GM23338 (cell line): Measurements from ENCODE around the gene IL16. TPM values are rescaled to one million over a fixed set of nuclear protein-coding genes. Genes with fewer than 3 reads are reported as not detected.

ENCODE experiments used
- ATAC-seq: fragments of 200-7000 bp; cut with Tn5 transposase; 3 replicates; pipeline ENCODE4 v1.9.1; 2020
- DNase-seq: peaks from one replicate; pipeline ENCODE4 v3.0.0-alpha.2; 2015; ENCODE audit warnings: low spot score
- H2AFZ ChIP-seq: fragments of 200-600 bp; sonication (generic); 2 replicates; pipeline ENCODE4 v1.8.0; 2016; ENCODE audit warnings: antibody characterized with exemption, mild to moderate bottlenecking, moderate library complexity
- H3F3A ChIP-seq: fragments of 200-600 bp; sonication (generic); replicated peaks from 2 replicates; pipeline ENCODE4 v1.8.0; 2017; ENCODE audit warnings: antibody characterized with exemption, mixed run types, low read depth
- H3K27ac ChIP-seq: fragments of 200-600 bp; sonication (generic); 2 replicates; pipeline ENCODE4 v1.6.1; 2016; ENCODE audit warnings: low read depth
- H3K27me3 ChIP-seq: fragments of 200-600 bp; sonication (generic); 2 replicates; pipeline ENCODE4 v1.8.0; 2016; ENCODE audit warnings: mild to moderate bottlenecking, mixed run types, moderate library complexity; ENCODE audit not compliant: insufficient read depth
- H3K36me3 ChIP-seq: fragments of 200-600 bp; sonication (generic); 2 replicates; pipeline ENCODE4 v1.8.0; 2016; ENCODE audit warnings: mild to moderate bottlenecking; ENCODE audit not compliant: insufficient read depth
- H3K4me1 ChIP-seq: fragments of 200-600 bp; sonication (generic); 2 replicates; pipeline ENCODE4 v1.8.0; 2016; ENCODE audit warnings: mild to moderate bottlenecking, moderate library complexity; ENCODE audit not compliant: insufficient read depth
- H3K4me2 ChIP-seq: fragments of 200-600 bp; sonication (generic); 2 replicates; pipeline ENCODE4 v1.7.1; 2017; ENCODE audit warnings: mixed run types
- H3K4me3 ChIP-seq: fragments of 200-600 bp; sonication (generic); 2 replicates; pipeline ENCODE4 v1.6.1; 2016; ENCODE audit warnings: mixed run types
- H3K79me2 ChIP-seq: fragments of 200-600 bp; sonication (generic); replicated peaks from 2 replicates; pipeline ENCODE4 v1.8.0; 2017; ENCODE audit warnings: mild to moderate bottlenecking; ENCODE audit not compliant: insufficient read depth
- H3K9me2 ChIP-seq: fragments of 200-600 bp; sonication (generic); 2 replicates; pipeline ENCODE4 v1.8.0; 2017; ENCODE audit not compliant: insufficient read depth
- H4K20me1 ChIP-seq: fragments of 200-600 bp; sonication (generic); replicated peaks from 2 replicates; pipeline ENCODE4 v1.8.0; 2017; ENCODE audit warnings: mild to moderate bottlenecking; ENCODE audit not compliant: insufficient read depth
- H3K27ac Mint-ChIP-seq: 2 replicates; pipeline ENCODE4 v1.8.0; 2020; ENCODE audit warnings: inconsistent platforms, mild to moderate bottlenecking, moderate library complexity, mixed read lengths
- H3K27me3 Mint-ChIP-seq: 3 replicates; pipeline ENCODE4 v1.8.0; 2022; ENCODE audit warnings: low read depth, mild to moderate bottlenecking, moderate library complexity, mixed read lengths, inconsistent platforms; ENCODE audit not compliant: insufficient read depth, poor library complexity
- H3K36me3 Mint-ChIP-seq: 3 replicates; pipeline ENCODE4 v1.8.0; 2021; ENCODE audit warnings: low read depth, mild to moderate bottlenecking, inconsistent platforms, moderate library complexity, mixed read lengths
- H3K4me1 Mint-ChIP-seq: 3 replicates; pipeline ENCODE4 v1.8.0; 2020; ENCODE audit warnings: mild to moderate bottlenecking, inconsistent platforms, mixed read lengths
- H3K4me3 Mint-ChIP-seq: 3 replicates; pipeline ENCODE4 v1.8.0; 2021; ENCODE audit warnings: moderate library complexity, mild to moderate bottlenecking, inconsistent platforms, mixed read lengths
- H3K9me3 Mint-ChIP-seq: 3 replicates; pipeline ENCODE4 v1.8.0; 2020; ENCODE audit warnings: moderate library complexity, mild to moderate bottlenecking, inconsistent platforms, mixed read lengths
- CREB1 ChIP-seq: fragments of 250-450 bp; sonication (Bioruptor Pico); IDR thresholded peaks from 2 replicates; pipeline ENCODE4 v1.5.0; 2020; ENCODE audit warnings: low read depth, mild to moderate bottlenecking, moderate library complexity
- EZH2 ChIP-seq: fragments of 200-600 bp; sonication (generic); IDR thresholded peaks from one replicate; pipeline ENCODE4 v1.8.0; 2017; ENCODE audit warnings: antibody characterized with exemption, mild to moderate bottlenecking, low read depth; ENCODE audit not compliant: unreplicated experiment
- EZH2phosphoT487 ChIP-seq: fragments of 200-600 bp; sonication (generic); IDR thresholded peaks from one replicate; pipeline ENCODE4 v1.8.1; 2018; ENCODE audit warnings: antibody characterized with exemption; ENCODE audit not compliant: unreplicated experiment
- JUNB ChIP-seq: IDR thresholded peaks from one replicate; pipeline ENCODE4 v1.6.1; 2016; ENCODE audit warnings: antibody characterized with exemption; ENCODE audit not compliant: unreplicated experiment
- POLR2AphosphoS5 ChIP-seq: IDR thresholded peaks from 2 replicates; pipeline ENCODE4 v1.6.1; 2016; ENCODE audit warnings: antibody characterized with exemption, low read depth
- REST ChIP-seq: IDR thresholded peaks from one replicate; pipeline ENCODE4 v1.6.1; 2018; ENCODE audit warnings: antibody characterized with exemption; ENCODE audit not compliant: unreplicated experiment
- STAT1 ChIP-seq: IDR thresholded peaks from one replicate; pipeline ENCODE4 v1.6.1; 2016; ENCODE audit warnings: antibody characterized with exemption; ENCODE audit not compliant: unreplicated experiment
- ZNF114 ChIP-seq: fragments of 250-450 bp; sonication (Bioruptor Pico); IDR thresholded peaks from 2 replicates; pipeline ENCODE4 v1.5.0; 2020; ENCODE audit warnings: mild to moderate bottlenecking, moderate library complexity
- ZNF331 ChIP-seq: fragments of 250-450 bp; sonication (Bioruptor Pico); IDR thresholded peaks from 2 replicates; pipeline ENCODE4 v1.5.0; 2020; ENCODE audit warnings: low read depth, mild to moderate bottlenecking, moderate library complexity
- polyA plus RNA-seq: library from polyadenylated mRNA; unstranded; fragments of >200 nt; fragmentation: Nextera tagmentation; extraction: Ambion mirVana; gene quantifications from 2 replicates; pipeline ENCODE4 v1.2.1, GENCODE V29; 2016
- total RNA-seq: library from RNA; depleted of rRNA; stranded (reverse); fragments of >200 nt; shearing (Covaris generic); gene quantifications from 2 replicates; pipeline ENCODE4 v1.2.3, GENCODE V29; 2014
- TF ChIP-seq, protein P1 (sequence below): IDR thresholded peaks from 2 replicates; pipeline ENCODE4 v1.6.1; 2016; ENCODE audit warnings: antibody characterized with exemption

IL16 gene
- total and polyA plus RNA-seq, 2 experiments from 2014 or later, result 0.29 TPM; not detected in 1

GRCh38 chr15:81285461-81285860 is 88.8 kb downstream of the IL16 start:
- Histone ChIP-seq H3K27me3 (no peaks in the 10 kb centered on the region), H3F3A (no peaks in the 10 kb centered on the region), H4K20me1 (no peaks in the 10 kb centered on the region), H3K36me3 (no peaks in the 10 kb centered on the region), H2AFZ (no peak overlapping the region), H3K9me2 (no peaks in the 10 kb centered on the region), H3K4me3 (no peak overlapping the region), H3K79me2 (no peaks in the 10 kb centered on the region), H3K4me1 (no peaks in the 10 kb centered on the region), H3K27ac (no peak overlapping the region), H3K4me2 (no peak overlapping the region)
- no peaks in the 10 kb centered on the region for H3K9me3 Mint-ChIP-seq
- no peak overlapping the region for H3K27ac Mint-ChIP-seq
- DNase-seq (no peak), ATAC-seq (no peak)
- H3K4me3 Mint-ChIP-seq, result no peak overlapping the region
- H3K27me3 Mint-ChIP-seq, result peaks cover 6% of the 10 kb centered on the region
- no peaks in the 10 kb centered on the region for H3K36me3 Mint-ChIP-seq
- no peaks in the 10 kb centered on the region for H3K4me1 Mint-ChIP-seq
- TF ChIP-seq CREB1 (no peak), ZNF331 (CRISPR knock-in tag) (no peak), REST (no peak), ZNF114 (CRISPR knock-in tag) (no peak)
- TF ChIP-seq, protein P1, sequence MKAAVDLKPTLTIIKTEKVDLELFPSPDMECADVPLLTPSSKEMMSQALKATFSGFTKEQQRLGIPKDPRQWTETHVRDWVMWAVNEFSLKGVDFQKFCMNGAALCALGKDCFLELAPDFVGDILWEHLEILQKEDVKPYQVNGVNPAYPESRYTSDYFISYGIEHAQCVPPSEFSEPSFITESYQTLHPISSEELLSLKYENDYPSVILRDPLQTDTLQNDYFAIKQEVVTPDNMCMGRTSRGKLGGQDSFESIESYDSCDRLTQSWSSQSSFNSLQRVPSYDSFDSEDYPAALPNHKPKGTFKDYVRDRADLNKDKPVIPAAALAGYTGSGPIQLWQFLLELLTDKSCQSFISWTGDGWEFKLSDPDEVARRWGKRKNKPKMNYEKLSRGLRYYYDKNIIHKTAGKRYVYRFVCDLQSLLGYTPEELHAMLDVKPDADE, result no peak

DNA sequence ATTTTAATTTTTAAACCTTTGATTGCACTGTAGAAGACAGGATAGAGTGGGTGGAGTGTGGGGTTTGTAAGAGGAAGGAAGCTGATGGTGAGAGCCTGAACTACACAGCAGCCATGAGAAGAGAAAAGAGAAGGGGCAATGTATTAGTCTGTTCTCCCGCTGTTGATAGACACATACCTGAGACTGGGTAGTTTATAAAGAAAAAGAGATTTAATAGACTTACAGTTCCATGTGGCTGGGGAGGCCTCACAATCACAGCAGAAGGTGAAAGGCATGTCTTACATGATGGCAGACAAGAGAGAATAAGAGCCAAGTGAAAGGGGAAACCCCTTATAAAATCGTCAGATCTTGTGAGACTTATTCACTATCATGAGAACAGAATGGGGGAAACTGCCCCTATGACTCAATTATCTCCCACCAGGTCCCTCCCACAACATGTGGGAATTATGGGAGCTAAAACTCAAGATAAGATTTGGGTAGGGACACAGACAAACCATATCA is 90.0 kb downstream of the IL16 start:
- no peaks in the 10 kb centered on the region for H3K4me1 ChIP-seq
- H3K4me3 ChIP-seq, result no peak overlapping the region
- H3K36me3 Mint-ChIP-seq, result no peaks in the 10 kb centered on the region
- peaks cover 3% of the 10 kb centered on the region for H3K27me3 Mint-ChIP-seq
- H3K4me2 ChIP-seq, result no peak overlapping the region
- no peak overlapping the region for H2AFZ ChIP-seq
- ATAC-seq (no peak), DNase-seq (no peak)
- H3K9me3 Mint-ChIP-seq, result no peaks in the 10 kb centered on the region
- no peaks in the 10 kb centered on the region for H3K27me3 ChIP-seq
- H3K4me3 Mint-ChIP-seq, result no peak overlapping the region
- H3K27ac ChIP-seq, result no peak overlapping the region
- no peaks in the 10 kb centered on the region for H4K20me1 ChIP-seq
- H3K9me2 ChIP-seq, result no peaks in the 10 kb centered on the region
- H3K27ac Mint-ChIP-seq, result no peak overlapping the region
- no peaks in the 10 kb centered on the region for H3K4me1 Mint-ChIP-seq
- H3K36me3 ChIP-seq, result no peaks in the 10 kb centered on the region
- H3K79me2 ChIP-seq, result no peaks in the 10 kb centered on the region
- no peaks in the 10 kb centered on the region for H3F3A ChIP-seq
- no peak for TF ChIP-seq ZNF114 (CRISPR knock-in tag)
- TF ChIP-seq JUNB, result no peak
- TF ChIP-seq EZH2phosphoT487, result no peak
- TF ChIP-seq POLR2AphosphoS5, result no peak
- TF ChIP-seq ZNF331 (CRISPR knock-in tag), result no peak
- no peak for TF ChIP-seq CREB1
- TF ChIP-seq, protein P1, result no peak
- no peak for TF ChIP-seq EZH2
- no peak for TF ChIP-seq STAT1
